Stimulated activated CD8-positive, alpha-beta memory T cell treated with anti-CD3 and anti-CD28 coated beads, Interleukin-12 subunit alpha, Interleukin-12 subunit beta, amount 100 ng/mL, for 4 hours (primary cell): ENCODE measurements around the gene KLHL17.
"Not testable (repeated sequence)": the region's sequence is repeated elsewhere in the genome, so short reads cannot be mapped to it uniquely, and the experiment has no call there.

Experiments used
- DNase-seq: peaks from one replicate; pipeline ENCODE4 v3.0.0-alpha.2; 2020; ENCODE audit warnings: low read depth

KLHL17 gene

GRCh38 chr1:982765-983436, 22.5 kb downstream of the KLHL17 start:
- no peak for DNase-seq

GRCh38 chr1:983798-984475, 23.6 kb downstream of the KLHL17 start:
- peak; percentile 39 for DNase-seq

GRCh38 chr1:984476-984814, 24.1 kb downstream of the KLHL17 start:
- DNase-seq: no peak

GRCh38 chr1:985126-985525, 24.7 kb downstream of the KLHL17 start:
- DNase-seq: no peak

GRCh38 chr1:988061-988460, 27.7 kb downstream of the KLHL17 start:
- not testable (repeated sequence) for DNase-seq

- DNase-seq: not testable (repeated sequence)
These were observed 30.9 kb downstream of the KLHL17 start for GRCh38 chr1:991275-991674.

GRCh38 chr1:991895-992294, 31.5 kb downstream of the KLHL17 start:
- DNase-seq: no peak

GRCh38 chr1:992362-992761, 32.0 kb downstream of the KLHL17 start:
- no peak for DNase-seq

GRCh38 chr1:993379-993995, 33.1 kb downstream of the KLHL17 start:
- no peak for DNase-seq

- not testable (repeated sequence) for DNase-seq
These were observed 34.2 kb downstream of the KLHL17 start for GRCh38 chr1:994546-994945.

GRCh38 chr1:995665-996633, 35.6 kb downstream of the KLHL17 start:
- no peak for DNase-seq

GRCh38 chr1:996851-997712, 36.7 kb downstream of the KLHL17 start:
- DNase-seq: no peak

GRCh38 chr1:997713-997992, 37.3 kb downstream of the KLHL17 start:
- no peak for DNase-seq

GRCh38 chr1:997993-998744, 37.8 kb downstream of the KLHL17 start:
- DNase-seq: no peak

GRCh38 chr1:998745-998994, 38.3 kb downstream of the KLHL17 start:
- no peak for DNase-seq

GRCh38 chr1:998995-999724, 38.8 kb downstream of the KLHL17 start:
- no peak for DNase-seq

GRCh38 chr1:999725-1000356, 39.5 kb downstream of the KLHL17 start, which contains the start of gene HES4:
HES4 (minus strand) TSS chr1:1000097; CDS start chr1:999973, 124 bp downstream.
- DNase-seq: peak; percentile 55

GRCh38 chr1:1000357-1001056, 40.1 kb downstream of the KLHL17 start:
- DNase-seq: peak; percentile 61
